Spinal cord (tissue), 10 donors: ENCODE results near the gene PITPNC1. TPM values are rescaled to one million over a fixed set of nuclear protein-coding genes. Genes with fewer than 3 reads are reported as not detected.

Experiments
- DNase-seq, 6 donors: peaks; one replicate each; pipeline versions ENCODE4 v3.0.0 to v3.0.0-alpha.2; 2013 to 2015; ENCODE audit warnings: low spot score in 6 of 6, low read depth in 4 of 6
- H3K27ac ChIP-seq: one replicate; pipeline ENCODE4 v1.5.1; 2013; ENCODE audit warnings: low read depth, low read length, control low read depth
- H3K27me3 ChIP-seq: one replicate; pipeline ENCODE4 v1.6.1; 2013; ENCODE audit warnings: low read length; ENCODE audit not compliant: control insufficient read depth, insufficient read depth
- H3K36me3 ChIP-seq: one replicate; pipeline ENCODE4 v1.6.1; 2013; ENCODE audit warnings: low read length; ENCODE audit not compliant: control insufficient read depth, insufficient read depth
- H3K4me1 ChIP-seq: one replicate; pipeline ENCODE4 v1.6.1; 2013; ENCODE audit warnings: low read length; ENCODE audit not compliant: control insufficient read depth, insufficient read depth
- H3K4me3 ChIP-seq: one replicate; pipeline ENCODE4 v1.5.1; 2013; ENCODE audit warnings: low read depth, low read length, control low read depth
- H3K9me3 ChIP-seq: one replicate; pipeline ENCODE4 v1.6.1; 2013; ENCODE audit warnings: low read length; ENCODE audit not compliant: control insufficient read depth, insufficient read depth
- whole genome bisulfite sequencing: methylation state at CpG from one replicate; pipeline ENCODE4 v1.1.5; 2013; ENCODE audit warnings: missing lambda C conversion rate; ENCODE audit not compliant: insufficient coverage; 5-methylcytosine and 5-hydroxymethylcytosine counted together
- polyA plus RNA-seq, 2 donors: library from polyadenylated mRNA; unstranded; fragments of 120-200 nt; gene quantifications; one replicate each; pipeline ENCODE4 v1.2.1, GENCODE V29; 2013; ENCODE audit not compliant: insufficient read length in 2 of 2
- total RNA-seq, 2 donors: library from RNA; depleted of rRNA in 1 of 2; stranded (reverse); fragments of 120-200 nt in 1 of 2; fragments of >200 nt in 1 of 2; gene quantifications; one replicate each; pipeline versions ENCODE4 v1.2.3 to v1.2.4, GENCODE V29; 2013 to 2014
- donor health status: healthy.

PITPNC1 gene
- total and polyA plus RNA-seq, 4 donors: 34.5 to 71.1 (median 60.8) TPM

DNA sequence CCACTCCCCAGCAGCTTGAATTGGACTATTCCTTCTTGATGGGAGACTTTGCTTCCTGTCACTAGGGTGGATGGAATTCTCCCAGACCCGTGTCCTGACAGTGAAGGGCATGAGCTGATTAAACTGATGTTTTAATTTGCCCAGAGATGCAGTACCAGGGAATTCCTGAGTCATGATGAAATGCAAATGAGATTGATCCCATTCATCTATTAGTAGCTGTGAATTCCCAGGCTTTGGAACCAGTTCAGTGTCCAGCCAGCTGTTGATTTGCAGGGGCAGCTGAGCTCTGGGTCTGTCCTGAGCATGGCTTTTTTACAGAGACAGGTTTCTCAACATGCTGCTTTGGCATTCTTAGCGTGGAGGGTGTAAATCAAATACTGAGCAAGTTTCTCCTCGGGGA lies 157.9 kb downstream of the PITPNC1 start:
- H3K4me3 ChIP-seq: no peak overlapping the region
- 30% methylated on average over 1 of the region's 3 CpGs for WGBS
- DNase-seq: peak in 2 of 6 donors; percentile 28 to 46
- H3K27me3 ChIP-seq: no peaks in the 10 kb centered on the region
- H3K4me1 ChIP-seq: peaks cover 27% of the 10 kb centered on the region
- H3K27ac ChIP-seq: no peak overlapping the region
- peaks cover 3% of the 10 kb centered on the region for H3K36me3 ChIP-seq
- H3K9me3 ChIP-seq: no peaks in the 10 kb centered on the region

DNA sequence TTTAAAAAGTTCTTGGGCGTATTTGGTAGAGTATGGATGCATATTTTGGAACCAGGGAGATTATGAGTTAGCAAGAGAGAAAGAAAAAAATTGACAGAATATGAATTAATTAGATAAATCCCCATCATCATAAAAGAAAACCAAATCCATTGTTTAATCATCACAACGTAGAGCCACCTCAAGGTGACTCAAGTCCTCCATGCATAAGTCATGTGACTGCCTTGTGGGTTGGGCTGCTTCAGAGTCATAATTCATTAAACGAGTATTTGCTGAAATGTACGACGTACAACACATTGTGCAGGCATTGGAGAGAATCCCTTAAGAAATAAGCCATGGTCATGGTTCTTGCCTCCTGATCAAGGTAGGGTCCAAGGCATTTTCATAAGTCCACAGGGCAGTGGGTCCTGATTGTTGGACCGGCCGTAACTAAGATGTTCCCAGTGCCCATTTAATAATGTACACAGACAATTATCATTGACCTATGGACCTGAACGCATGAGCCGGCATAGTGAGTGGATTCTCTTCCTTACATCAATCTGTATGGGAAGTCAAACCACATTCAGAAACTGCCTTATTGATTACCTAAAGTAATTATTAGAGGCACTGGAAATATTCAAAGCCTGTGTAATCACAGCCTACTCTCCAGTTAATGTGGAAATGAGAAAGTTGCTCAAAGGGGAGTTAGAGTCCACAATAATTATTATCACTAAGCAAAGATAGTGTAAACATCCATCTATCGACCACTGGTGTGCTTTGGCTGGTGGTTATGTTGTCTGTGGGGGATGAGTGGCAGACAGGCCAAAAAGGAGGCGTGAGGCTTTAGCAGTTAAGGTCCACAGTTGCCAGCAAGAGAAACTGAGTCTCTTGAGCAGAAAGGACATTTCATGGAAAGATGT lies 165.4 kb downstream of the PITPNC1 start:
- Histone ChIP-seq H3K36me3 (peaks cover 3% of the 10 kb centered on the region), H3K27ac (no peak overlapping the region), H3K4me1 (peaks cover 5% of the 10 kb centered on the region), H3K4me3 (no peak overlapping the region), H3K9me3 (no peaks in the 10 kb centered on the region), H3K27me3 (no peaks in the 10 kb centered on the region)
- 93% methylated on average over 6 of the region's 11 CpGs for WGBS
- no peak for DNase-seq

DNA sequence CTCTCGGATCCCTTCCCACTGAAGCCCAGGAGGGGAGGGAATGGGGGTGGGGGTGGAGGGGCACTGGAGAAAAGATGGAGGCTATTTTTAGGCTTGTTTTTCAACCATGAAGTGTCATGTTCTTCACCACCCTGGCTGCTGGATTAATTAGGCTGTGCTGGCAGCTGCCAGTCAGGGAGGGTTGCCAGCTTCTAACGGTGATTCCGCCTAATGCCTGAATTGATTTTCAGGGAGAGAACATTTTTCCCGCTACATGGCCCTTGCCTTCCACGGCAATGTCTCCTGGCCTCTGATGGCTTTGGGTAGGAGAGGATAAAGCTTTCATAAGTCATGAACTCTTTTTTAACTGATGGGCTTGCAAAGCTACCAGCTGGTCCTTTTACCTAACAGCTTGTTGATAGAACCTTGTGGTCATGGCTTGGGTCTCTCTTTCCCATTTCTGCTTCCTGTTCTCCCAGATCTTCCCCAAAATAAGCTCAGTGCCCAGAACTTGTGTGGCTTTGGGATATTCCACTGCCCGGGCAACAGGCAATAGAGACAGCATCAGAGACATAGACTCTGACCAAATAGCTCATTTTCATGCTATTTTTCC lies 167.4 kb downstream of the PITPNC1 start:
- WGBS: 56% methylated on average over 4 of the region's 6 CpGs
- H3K4me1 ChIP-seq: peaks cover 9% of the 10 kb centered on the region
- H3K27me3 ChIP-seq: no peaks in the 10 kb centered on the region
- H3K9me3 ChIP-seq: no peaks in the 10 kb centered on the region
- H3K36me3 ChIP-seq: peaks cover 3% of the 10 kb centered on the region
- H3K27ac ChIP-seq: no peak overlapping the region
- peak in 2 of 6 donors; percentile 34 to 47 for DNase-seq
- no peak overlapping the region for H3K4me3 ChIP-seq

DNA sequence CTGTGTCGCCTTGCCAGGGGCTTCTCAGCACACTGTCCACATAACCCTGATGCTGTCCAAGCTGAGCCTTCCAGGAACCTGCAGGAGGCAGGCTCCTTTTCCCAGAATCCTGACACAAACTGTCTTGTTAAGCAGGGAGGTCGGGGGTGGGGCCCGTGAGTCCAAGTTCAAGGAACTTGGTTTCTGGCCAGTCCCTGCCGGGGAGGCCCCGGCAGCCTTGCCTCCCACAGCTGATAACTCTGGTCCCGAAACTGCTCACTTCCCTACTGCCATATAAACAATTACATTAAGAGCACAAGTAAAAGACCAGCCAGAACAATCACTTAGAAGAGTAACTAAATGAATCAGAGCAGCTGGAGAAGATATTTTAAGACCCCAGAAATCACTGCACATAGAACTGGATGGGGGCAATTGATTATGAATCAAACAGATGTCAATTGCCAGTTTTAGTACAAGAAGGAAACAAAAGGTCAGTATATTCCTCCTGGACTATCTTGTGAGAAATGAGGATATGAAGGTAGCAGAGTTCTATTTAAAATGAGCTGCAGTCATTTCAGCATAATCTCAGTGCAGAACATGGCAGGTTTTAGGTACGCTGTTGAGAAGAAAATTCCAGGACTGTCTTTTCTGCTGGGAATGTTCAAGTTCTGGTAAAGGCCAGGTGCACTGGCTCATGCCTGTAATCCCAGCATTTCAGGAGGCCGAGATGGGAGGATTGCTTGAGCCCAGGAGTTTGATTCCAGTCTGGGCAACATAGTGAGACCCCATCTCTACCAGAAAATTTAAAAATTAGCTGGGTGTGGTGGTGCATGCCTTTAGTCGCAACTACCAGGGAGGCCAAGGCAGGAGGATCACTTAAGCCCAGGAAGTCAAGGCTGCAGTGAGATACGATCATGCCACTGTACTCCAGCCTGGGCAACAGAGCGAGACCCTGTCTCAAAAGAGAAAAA lies 169.8 kb downstream of the PITPNC1 start:
- Histone ChIP-seq H3K36me3 (no peaks in the 10 kb centered on the region), H3K27me3 (no peaks in the 10 kb centered on the region), H3K4me1 (peaks cover 9% of the 10 kb centered on the region), H3K4me3 (no peak overlapping the region), H3K27ac (peak overlapping the region; percentile 61), H3K9me3 (no peaks in the 10 kb centered on the region)
- WGBS: 48% methylated on average over 8 of the region's 11 CpGs
- DNase-seq: peak in 2 of 6 donors; percentile 30 to 77

DNA sequence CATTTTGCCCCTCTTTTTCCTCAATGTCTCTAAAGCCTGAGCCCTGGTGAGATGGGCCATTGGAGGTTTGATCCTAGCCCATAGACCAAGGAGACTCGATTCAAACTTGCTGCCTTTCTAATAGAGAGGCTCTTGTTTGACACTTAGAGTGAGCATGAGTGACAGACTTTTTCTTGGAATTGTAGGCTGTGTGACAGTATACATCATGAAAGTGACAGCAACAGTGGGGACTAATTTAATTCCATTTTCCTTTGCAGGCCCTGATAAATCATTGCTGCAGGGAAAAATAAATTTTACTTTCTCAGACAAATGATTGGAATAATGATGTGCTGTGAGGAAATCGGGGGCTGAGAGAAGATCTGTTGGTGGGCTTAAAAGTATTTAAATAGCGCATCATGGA lies 171.6 kb downstream of the PITPNC1 start:
- no peak overlapping the region for H3K27ac ChIP-seq

DNA sequence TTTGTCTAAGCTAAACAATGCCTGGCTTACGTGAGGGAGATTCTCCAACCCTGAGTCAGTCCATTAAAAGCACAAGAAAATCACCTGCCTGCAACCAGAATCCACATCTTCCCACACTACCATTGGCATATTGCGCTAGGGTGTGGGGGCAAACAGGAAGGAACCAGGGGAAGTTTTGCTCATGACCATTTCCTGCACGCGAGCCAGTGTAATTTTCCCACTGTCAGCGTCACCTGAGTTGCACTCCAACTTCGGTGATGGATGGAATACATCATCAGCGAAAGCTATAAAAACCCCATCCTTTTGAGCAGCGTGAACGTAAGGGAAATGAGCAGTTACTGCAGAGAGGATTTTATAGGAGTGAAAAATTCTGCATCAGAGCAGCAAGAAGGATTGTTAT lies 172.7 kb downstream of the PITPNC1 start:
- Histone ChIP-seq H3K27ac (no peak overlapping the region), H3K4me3 (no peak overlapping the region), H3K36me3 (no peaks in the 10 kb centered on the region), H3K4me1 (peaks cover 9% of the 10 kb centered on the region), H3K9me3 (no peaks in the 10 kb centered on the region), H3K27me3 (no peaks in the 10 kb centered on the region)
- DNase-seq: peak in 1 of 6 donors; percentile 70
- 94% methylated on average over 5 of the region's 9 CpGs for WGBS

More for the DNA sequence above, 171.6 kb downstream of the PITPNC1 start:
- H3K9me3 ChIP-seq: no peaks in the 10 kb centered on the region
- WGBS: 100% methylated on average over 3 of the region's 3 CpGs
- no peaks in the 10 kb centered on the region for H3K27me3 ChIP-seq
- peaks cover 9% of the 10 kb centered on the region for H3K4me1 ChIP-seq
- no peak for DNase-seq
- H3K4me3 ChIP-seq: no peak overlapping the region
- H3K36me3 ChIP-seq: no peaks in the 10 kb centered on the region

GRCh38 chr17:67554634-67555033 lies 177.6 kb downstream of the PITPNC1 start:
- WGBS: 71% methylated on average over 1 of the region's 6 CpGs
- Histone ChIP-seq H3K4me1 (peaks cover 8% of the 10 kb centered on the region), H3K9me3 (no peaks in the 10 kb centered on the region), H3K36me3 (no peaks in the 10 kb centered on the region), H3K27me3 (no peaks in the 10 kb centered on the region), H3K4me3 (no peak overlapping the region), H3K27ac (no peak overlapping the region)
- peak in 1 of 6 donors; percentile 35 for DNase-seq

- Histone ChIP-seq H3K4me1 (peaks cover 8% of the 10 kb centered on the region), H3K27ac (no peak overlapping the region), H3K4me3 (no peak overlapping the region), H3K36me3 (no peaks in the 10 kb centered on the region), H3K27me3 (no peaks in the 10 kb centered on the region), H3K9me3 (no peaks in the 10 kb centered on the region)
- DNase-seq: no peak
- WGBS: 100% methylated on average over 1 of the region's 1 CpG
These were observed 178.8 kb downstream of the PITPNC1 start for GRCh38 chr17:67555855-67556254.

GRCh38 chr17:67557052-67557845 lies 180.2 kb downstream of the PITPNC1 start:
- H3K4me3 ChIP-seq: no peak overlapping the region
- no peak for DNase-seq
- no peaks in the 10 kb centered on the region for H3K36me3 ChIP-seq
- no peaks in the 10 kb centered on the region for H3K27me3 ChIP-seq
- no peaks in the 10 kb centered on the region for H3K9me3 ChIP-seq
- H3K4me1 ChIP-seq: peaks cover 8% of the 10 kb centered on the region
- no peak overlapping the region for H3K27ac ChIP-seq
- WGBS: 75% methylated on average over 10 of the region's 11 CpGs
